Astrocyte (in vitro differentiated cells and primary cell): ENCODE data around the gene NRDC. TPM values are rescaled to one million over a fixed set of nuclear protein-coding genes. Genes with fewer than 3 reads are reported as not detected.

Source experiments
- DNase-seq: peaks from one replicate; pipeline ENCODE4 v3.0.0-alpha.2; 2010; ENCODE audit warnings: low read depth
- FAIRE-seq: peaks from 2 replicates; lab custom pipeline; 2011; peaks lifted over from hg19 to GRCh38; lab: Jason Lieb, UNC
- H2AFZ ChIP-seq: 2 replicates; pipeline ENCODE4 v1.6.0; 2012; ENCODE audit warnings: low read depth, low read length, inconsistent platforms
- H3K27ac ChIP-seq: 2 replicates; pipeline ENCODE4 v1.5.1; 2011; ENCODE audit warnings: low read depth, low read length, inconsistent platforms
- H3K27me3 ChIP-seq: 2 replicates; pipeline ENCODE4 v1.6.0; 2011; ENCODE audit warnings: low read length, inconsistent platforms; ENCODE audit not compliant: insufficient read depth
- H3K36me3 ChIP-seq: 2 replicates; pipeline ENCODE4 v1.5.1; 2011; ENCODE audit warnings: low read length, inconsistent platforms; ENCODE audit not compliant: insufficient read depth
- H3K4me1 ChIP-seq: 2 replicates; pipeline ENCODE4 v1.5.1; 2011; ENCODE audit warnings: low read length, inconsistent platforms; ENCODE audit not compliant: insufficient read depth
- H3K4me2 ChIP-seq: 2 replicates; pipeline ENCODE4 v1.6.0; 2012; ENCODE audit warnings: low read length, inconsistent platforms
- H3K4me3 ChIP-seq: 2 replicates; pipeline ENCODE4 v1.5.1; 2011; ENCODE audit warnings: low read depth, mild to moderate bottlenecking, low read length, inconsistent platforms; ENCODE audit not compliant: insufficient read depth
- H3K79me2 ChIP-seq: 2 replicates; pipeline ENCODE4 v1.6.0; 2012; ENCODE audit warnings: mild to moderate bottlenecking, low read length, inconsistent platforms; ENCODE audit not compliant: insufficient read depth
- H3K9ac ChIP-seq: 2 replicates; pipeline ENCODE4 v1.6.0; 2012; ENCODE audit warnings: mild to moderate bottlenecking, low read length, inconsistent platforms
- H3K9me3 ChIP-seq: 2 replicates; pipeline ENCODE4 v1.5.1; 2012; ENCODE audit warnings: low read depth, mild to moderate bottlenecking, low read length, inconsistent platforms; ENCODE audit not compliant: insufficient read depth
- H4K20me1 ChIP-seq: 2 replicates; pipeline ENCODE4 v1.6.0; 2012; ENCODE audit warnings: low read length, inconsistent platforms; ENCODE audit not compliant: insufficient read depth
- H3K27ac Mint-ChIP-seq: one replicate; pipeline ENCODE4 v1.8.0; 2021; ENCODE audit warnings: mild to moderate bottlenecking, mixed read lengths; ENCODE audit not compliant: unreplicated experiment
- H3K27me3 Mint-ChIP-seq: one replicate; pipeline ENCODE4 v1.8.0; 2021; ENCODE audit warnings: low read depth, mixed read lengths; ENCODE audit not compliant: unreplicated experiment
- H3K36me3 Mint-ChIP-seq: one replicate; pipeline ENCODE4 v1.8.0; 2021; ENCODE audit warnings: low read depth, mixed read lengths; ENCODE audit not compliant: unreplicated experiment
- H3K4me1 Mint-ChIP-seq: one replicate; pipeline ENCODE4 v1.8.0; 2021; ENCODE audit warnings: low read depth, mixed read lengths; ENCODE audit not compliant: unreplicated experiment
- H3K4me3 Mint-ChIP-seq: one replicate; pipeline ENCODE4 v1.8.0; 2021; ENCODE audit warnings: mild to moderate bottlenecking, moderate library complexity, mixed read lengths; ENCODE audit not compliant: unreplicated experiment
- H3K9me3 Mint-ChIP-seq: one replicate; pipeline ENCODE4 v1.8.0; 2021; ENCODE audit warnings: mild to moderate bottlenecking, mixed read lengths; ENCODE audit not compliant: unreplicated experiment
- CTCF ChIP-seq: IDR thresholded peaks from 2 replicates; pipeline ENCODE4 v1.5.1; 2011; ENCODE audit warnings: low read depth, mild to moderate bottlenecking, inconsistent platforms, low read length, moderate library complexity; ENCODE audit not compliant: insufficient read depth
- EZH2 ChIP-seq: IDR thresholded peaks from 2 replicates; pipeline ENCODE4 v1.6.1; 2012; ENCODE audit warnings: mild to moderate bottlenecking, low read length, inconsistent platforms; ENCODE audit not compliant: insufficient read depth
- total RNA-seq: library from RNA; stranded (reverse); gene quantifications from 2 replicates; pipeline ENCODE4 v1.2.1, GENCODE V29; 2021

NRDC gene
- total RNA-seq, 1 donor from 2014 or later: 170 TPM

DNA sequence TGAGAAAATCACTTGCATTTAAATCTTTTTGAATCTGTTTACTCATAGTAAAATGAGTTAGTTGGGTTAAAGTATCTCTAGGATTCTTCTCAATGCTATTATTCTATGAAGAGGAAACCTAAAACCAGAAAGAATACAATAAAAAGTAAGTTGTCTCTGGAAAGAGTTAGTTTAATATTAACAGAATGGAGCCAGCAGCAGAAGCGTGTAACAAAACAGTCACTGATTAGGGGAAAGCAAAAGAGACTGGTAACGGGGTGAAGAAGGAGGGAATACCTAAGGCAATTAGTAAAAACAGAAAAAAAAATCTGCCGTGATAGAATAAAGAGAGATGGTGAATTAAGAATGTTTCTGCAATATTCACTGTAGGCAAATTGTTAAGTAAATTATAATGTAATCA, 60.0 kb downstream of the NRDC start:
- H3K36me3 ChIP-seq: peaks cover 27% of the 10 kb centered on the region
- TF ChIP-seq CTCF: no peak

DNA sequence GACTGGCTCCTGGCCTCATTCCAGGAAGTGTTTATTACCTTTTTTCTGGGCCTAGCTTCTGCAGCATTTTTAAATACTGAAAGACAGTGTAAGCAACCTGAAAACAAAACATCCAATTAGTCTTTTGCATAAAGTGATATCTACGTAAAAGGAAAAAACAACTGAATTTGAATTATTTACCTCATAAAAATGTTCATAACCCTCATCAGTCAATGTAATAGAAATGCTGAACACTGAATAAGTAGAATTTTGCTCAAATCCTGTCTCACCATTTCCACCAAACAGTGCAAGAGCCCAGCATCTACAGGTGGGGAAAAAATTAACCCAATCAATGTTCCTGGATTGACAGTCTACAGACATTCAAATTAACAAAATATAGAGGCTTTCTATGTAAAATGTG, 64.0 kb downstream of the NRDC start:
- TF ChIP-seq CTCF: no peak
- TF ChIP-seq EZH2: no peak
- H3K27me3 Mint-ChIP-seq: no peaks in the 10 kb centered on the region
- H3K36me3 ChIP-seq: peaks cover 31% of the 10 kb centered on the region
- H3K4me3 Mint-ChIP-seq: no peak overlapping the region
- H3K9me3 Mint-ChIP-seq: no peaks in the 10 kb centered on the region
- H3K9me3 ChIP-seq: no peaks in the 10 kb centered on the region
- H3K4me3 ChIP-seq: no peak overlapping the region
- H3K27ac Mint-ChIP-seq: no peak overlapping the region
- H3K9ac ChIP-seq: no peak overlapping the region
- no peak overlapping the region for H3K27ac ChIP-seq
- H2AFZ ChIP-seq: no peak overlapping the region
- H3K27me3 ChIP-seq: no peaks in the 10 kb centered on the region
- H4K20me1 ChIP-seq: no peaks in the 10 kb centered on the region
- peaks cover 5% of the 10 kb centered on the region for H3K4me1 Mint-ChIP-seq
- DNase-seq: no peak
- peaks cover 4% of the 10 kb centered on the region for H3K36me3 Mint-ChIP-seq
- FAIRE-seq: no peak
- H3K79me2 ChIP-seq: peaks cover 3% of the 10 kb centered on the region
- no peaks in the 10 kb centered on the region for H3K4me1 ChIP-seq
- no peak overlapping the region for H3K4me2 ChIP-seq

More for the DNA sequence above, 60.0 kb downstream of the NRDC start:
- no peak overlapping the region for H3K4me2 ChIP-seq
- H3K4me1 ChIP-seq: no peaks in the 10 kb centered on the region
- Mint-ChIP-seq H3K9me3 (no peaks in the 10 kb centered on the region), H3K27ac (no peak overlapping the region), H3K36me3 (peaks cover 7% of the 10 kb centered on the region), H3K4me3 (no peak overlapping the region), H3K27me3 (no peaks in the 10 kb centered on the region), H3K4me1 (peaks cover 6% of the 10 kb centered on the region)
- no peak overlapping the region for H2AFZ ChIP-seq
- DNase-seq: no peak
- no peak overlapping the region for H3K4me3 ChIP-seq
- H3K9me3 ChIP-seq: no peaks in the 10 kb centered on the region
- H3K27me3 ChIP-seq: no peaks in the 10 kb centered on the region
- FAIRE-seq: no peak
- no peak overlapping the region for H3K9ac ChIP-seq
- no peaks in the 10 kb centered on the region for H4K20me1 ChIP-seq
- no peak overlapping the region for H3K27ac ChIP-seq
- H3K79me2 ChIP-seq: no peaks in the 10 kb centered on the region

DNA sequence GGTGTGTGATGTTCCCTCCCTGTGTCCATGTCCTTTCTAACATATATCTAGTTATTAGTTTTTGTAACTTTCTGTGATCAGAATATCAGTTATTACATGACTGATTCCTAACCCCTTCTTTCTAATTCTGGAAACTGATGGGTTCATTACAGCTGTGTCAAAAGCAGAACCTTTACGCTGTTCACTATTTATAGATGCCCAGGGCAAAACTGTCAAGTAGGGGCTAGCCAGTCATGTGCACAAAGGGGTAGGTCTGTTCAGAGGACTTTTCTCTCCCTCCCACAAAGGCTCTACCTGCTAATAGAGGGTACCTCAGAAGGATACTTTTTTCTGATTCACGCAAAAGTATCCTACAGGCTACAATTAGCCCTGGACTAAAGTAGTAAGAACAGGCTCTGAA, 79.2 kb downstream of the NRDC start:
- no peak for TF ChIP-seq EZH2
- no peak overlapping the region for H3K4me2 ChIP-seq
- no peaks in the 10 kb centered on the region for H4K20me1 ChIP-seq
- Mint-ChIP-seq H3K4me1 (no peaks in the 10 kb centered on the region), H3K9me3 (no peaks in the 10 kb centered on the region), H3K27me3 (no peaks in the 10 kb centered on the region), H3K27ac (no peak overlapping the region), H3K36me3 (peaks cover 8% of the 10 kb centered on the region), H3K4me3 (no peak overlapping the region)
- no peaks in the 10 kb centered on the region for H3K9me3 ChIP-seq
- no peak overlapping the region for H3K27ac ChIP-seq
- DNase-seq: no peak
- H3K36me3 ChIP-seq: peaks cover 26% of the 10 kb centered on the region
- H3K9ac ChIP-seq: no peak overlapping the region
- H3K4me1 ChIP-seq: no peaks in the 10 kb centered on the region
- FAIRE-seq: no peak
- H2AFZ ChIP-seq: no peak overlapping the region
- no peaks in the 10 kb centered on the region for H3K79me2 ChIP-seq
- no peak overlapping the region for H3K4me3 ChIP-seq
- H3K27me3 ChIP-seq: no peaks in the 10 kb centered on the region
